ENCODE results near the gene PTX3. TPM values are rescaled to one million over a fixed set of nuclear protein-coding genes. Genes with fewer than 3 reads are reported as not detected.

The PTX3 gene
- total RNA-seq, 5 donors from 2014 or later (not counting 1 experiment from before 2014, with no cell fraction given) = 0.18 to 0.25 (median 0.20) TPM; not detected in 2

DNA sequence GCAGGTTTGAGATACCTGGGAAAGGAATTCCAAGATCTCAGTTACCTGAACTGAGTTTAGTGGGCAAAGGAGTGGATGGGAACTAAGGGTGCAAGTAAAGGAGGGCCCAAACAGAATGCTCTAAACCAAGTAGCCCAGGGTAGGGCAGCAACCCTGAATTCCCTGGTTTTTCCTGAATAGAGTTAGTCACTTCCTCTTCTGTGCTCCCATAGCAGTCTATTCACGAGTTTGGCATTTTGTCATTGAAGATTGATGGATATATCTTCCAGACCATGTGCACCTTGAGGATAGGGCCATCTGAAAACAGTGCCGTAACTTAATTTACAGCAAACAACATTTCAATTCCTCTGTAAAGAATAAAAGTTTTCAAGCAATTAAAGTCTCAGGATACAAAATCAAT, 18.5 kb upstream of the PTX3 start:
- no CpG with 5 or more reads among the region's 2 CpGs for WGBS (ENCODE audit: insufficient coverage)
- Histone ChIP-seq H3K36me3 (ENCODE audit: control insufficient read depth in 2 of 2, extremely low read depth in 1 of 2, insufficient read depth in 1 of 2, low read length in 1 of 2) (no peaks in the 10 kb centered on the region), H3K4me3 (ENCODE audit: control insufficient read depth in 1 of 2, extremely low read depth in 1 of 2, low read length in 1 of 2) (no peak overlapping the region), H3K27me3 (replicated peaks in 1 of 2; ENCODE audit: control insufficient read depth in 2 of 2, extremely low read depth in 1 of 2, insufficient read depth in 2 of 2, low read length in 1 of 2) (no peaks in the 10 kb centered on the region), H3K9me3 (no peaks in the 10 kb centered on the region), H3K27ac (ENCODE audit: low read length) (no peak overlapping the region), H3K4me1 (ENCODE audit: control insufficient read depth in 1 of 2, extremely low read depth in 1 of 2, insufficient read depth in 2 of 2, low read length in 2 of 2) (no peaks in the 10 kb centered on the region)
- H3K27me3 Mint-ChIP-seq = peaks cover 0 to 2% of the 10 kb centered on the region in 2 donors
- no peak overlapping the region for H3K27ac Mint-ChIP-seq
- DNase-seq (no peak), ATAC-seq (replicated peaks in 1 of 4) (no peak)
- ChIA-PET CTCF (no interaction called here), POLR2A (no interaction called here)
- no peak overlapping the region for H3K4me3 Mint-ChIP-seq
- H3K4me1 Mint-ChIP-seq = no peaks in the 10 kb centered on the region
- H3K36me3 Mint-ChIP-seq = no peaks in the 10 kb centered on the region
- peaks cover 0 to 6% (median 0%) of the 10 kb centered on the region in 3 donors for H3K9me3 Mint-ChIP-seq

DNA sequence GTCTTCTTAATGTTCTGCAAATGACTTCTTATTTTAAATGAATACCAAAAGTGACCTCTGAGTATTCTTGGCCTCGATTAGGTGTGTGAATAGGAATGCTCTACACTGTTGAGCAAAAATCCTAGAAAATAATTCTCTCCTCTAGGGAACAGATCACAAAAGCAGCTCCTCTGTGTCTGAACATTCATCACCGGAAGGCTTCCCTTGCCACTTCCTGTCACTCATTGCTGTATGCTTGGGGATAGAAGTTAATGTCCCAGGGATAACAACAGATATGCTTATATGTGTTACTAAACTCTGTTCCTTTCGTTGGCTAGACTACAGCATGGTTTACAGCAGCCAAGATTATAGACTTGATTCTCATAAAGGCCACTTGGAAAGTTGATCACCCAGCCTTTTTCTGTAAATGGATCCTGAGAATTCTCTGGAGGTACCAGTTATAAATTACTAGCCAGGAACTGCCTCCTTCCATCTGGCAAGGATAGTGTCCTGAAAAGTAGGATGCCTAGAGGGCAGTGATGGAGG, 16.0 kb upstream of the PTX3 start:
- WGBS (ENCODE audit: insufficient coverage) = 57% methylated on average over 1 of the region's 3 CpGs

DNA sequence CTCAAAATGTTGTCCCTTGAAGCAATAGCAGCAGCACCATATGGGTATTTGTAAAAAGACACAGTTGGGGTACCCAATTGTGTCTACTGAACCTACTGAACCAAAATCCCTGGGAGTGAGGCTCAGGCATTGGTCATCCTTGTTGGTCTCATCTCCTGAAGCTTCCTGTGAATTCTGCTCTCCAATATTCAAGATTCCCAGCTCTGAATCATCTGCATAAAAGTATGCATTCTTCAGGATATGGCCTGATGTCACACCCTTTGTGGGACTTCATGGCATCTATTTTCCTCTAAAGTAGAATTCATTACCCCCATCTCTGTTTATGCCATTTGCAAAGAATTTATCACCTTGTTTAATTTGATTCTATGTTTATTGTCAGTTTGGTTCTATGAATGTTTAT, 13.3 kb upstream of the PTX3 start:
- no peaks in the 10 kb centered on the region for H3K27me3 ChIP-seq (replicated peaks in 1 of 2; ENCODE audit: control insufficient read depth in 2 of 2, extremely low read depth in 1 of 2, insufficient read depth in 2 of 2, low read length in 1 of 2)
- no peaks in the 10 kb centered on the region for H3K27me3 Mint-ChIP-seq
- H3K4me1 Mint-ChIP-seq = no peaks in the 10 kb centered on the region
- no peaks in the 10 kb centered on the region for H3K9me3 ChIP-seq
- H3K9me3 Mint-ChIP-seq = peaks cover 7 to 10% (median 10%) of the 10 kb centered on the region in 3 donors
- ATAC-seq (replicated peaks in 1 of 4) = no peak
- H3K36me3 Mint-ChIP-seq = no peaks in the 10 kb centered on the region
- ChIA-PET POLR2A (no interaction called here), CTCF (no interaction called here)
- H3K27ac ChIP-seq (ENCODE audit: low read length) = no peak overlapping the region
- no peak for DNase-seq
- H3K4me3 Mint-ChIP-seq = no peak overlapping the region
- no peaks in the 10 kb centered on the region for H3K36me3 ChIP-seq (ENCODE audit: control insufficient read depth in 2 of 2, extremely low read depth in 1 of 2, insufficient read depth in 1 of 2, low read length in 1 of 2)
- no peak overlapping the region for H3K4me3 ChIP-seq (ENCODE audit: control insufficient read depth in 1 of 2, extremely low read depth in 1 of 2, low read length in 1 of 2)
- H3K4me1 ChIP-seq (ENCODE audit: control insufficient read depth in 1 of 2, extremely low read depth in 1 of 2, insufficient read depth in 2 of 2, low read length in 2 of 2) = no peaks in the 10 kb centered on the region
- no peak overlapping the region for H3K27ac Mint-ChIP-seq

More for the DNA sequence above, 16.0 kb upstream of the PTX3 start:
- Histone ChIP-seq H3K4me3 (ENCODE audit: control insufficient read depth in 1 of 2, extremely low read depth in 1 of 2, low read length in 1 of 2) (no peak overlapping the region), H3K4me1 (ENCODE audit: control insufficient read depth in 1 of 2, extremely low read depth in 1 of 2, insufficient read depth in 2 of 2, low read length in 2 of 2) (no peaks in the 10 kb centered on the region), H3K27ac (ENCODE audit: low read length) (no peak overlapping the region), H3K36me3 (ENCODE audit: control insufficient read depth in 2 of 2, extremely low read depth in 1 of 2, insufficient read depth in 1 of 2, low read length in 1 of 2) (no peaks in the 10 kb centered on the region), H3K27me3 (replicated peaks in 1 of 2; ENCODE audit: control insufficient read depth in 2 of 2, extremely low read depth in 1 of 2, insufficient read depth in 2 of 2, low read length in 1 of 2) (no peaks in the 10 kb centered on the region), H3K9me3 (no peaks in the 10 kb centered on the region)
- Mint-ChIP-seq H3K27ac (no peak overlapping the region), H3K4me3 (no peak overlapping the region), H3K36me3 (no peaks in the 10 kb centered on the region), H3K4me1 (no peaks in the 10 kb centered on the region), H3K27me3 (no peaks in the 10 kb centered on the region), H3K9me3 (peaks cover 7 to 10% (median 7%) of the 10 kb centered on the region in 3 donors)
- ChIA-PET CTCF (no interaction called here), POLR2A (no interaction called here)
- no peak for DNase-seq
- no peak for ATAC-seq (replicated peaks in 1 of 4)

DNA sequence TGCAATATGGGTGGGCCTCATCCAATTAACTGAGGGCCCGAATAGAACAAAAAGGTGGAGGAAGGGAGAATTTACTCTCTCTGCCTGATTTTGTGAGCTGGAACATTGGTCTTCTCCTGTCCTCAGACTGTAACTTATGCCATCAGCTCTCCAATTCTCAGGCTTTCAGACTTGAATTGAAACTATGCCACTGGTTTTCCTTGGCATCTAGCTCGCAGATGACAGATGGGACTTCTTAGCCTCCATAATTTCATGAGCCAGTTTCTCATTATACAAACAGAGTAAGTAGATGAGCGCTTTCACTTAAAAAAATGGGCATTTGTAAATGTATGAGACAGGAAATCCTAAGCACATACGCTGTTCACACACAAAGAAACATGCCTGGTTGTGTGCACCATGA, 8.7 kb upstream of the PTX3 start:
- CTCF ChIA-PET = no interaction called here
- Mint-ChIP-seq H3K36me3 (no peaks in the 10 kb centered on the region), H3K4me3 (no peak overlapping the region), H3K9me3 (peaks cover 4 to 10% (median 7%) of the 10 kb centered on the region in 3 donors), H3K27ac (no peak overlapping the region), H3K27me3 (peaks cover 0 to 5% of the 10 kb centered on the region in 2 donors), H3K4me1 (no peaks in the 10 kb centered on the region)
- no peak for ATAC-seq (replicated peaks in 1 of 4)
- 83% methylated on average over 1 of the region's 4 CpGs for WGBS (ENCODE audit: insufficient coverage)
- no peaks in the 10 kb centered on the region for H3K9me3 ChIP-seq
- no peaks in the 10 kb centered on the region for H3K36me3 ChIP-seq (ENCODE audit: control insufficient read depth in 2 of 2, extremely low read depth in 1 of 2, insufficient read depth in 1 of 2, low read length in 1 of 2)
- no peaks in the 10 kb centered on the region for H3K27me3 ChIP-seq (replicated peaks in 1 of 2; ENCODE audit: control insufficient read depth in 2 of 2, extremely low read depth in 1 of 2, insufficient read depth in 2 of 2, low read length in 1 of 2)
- POLR2A ChIA-PET = no interaction called here
- H3K27ac ChIP-seq (ENCODE audit: low read length) = no peak overlapping the region
- H3K4me3 ChIP-seq (ENCODE audit: control insufficient read depth in 1 of 2, extremely low read depth in 1 of 2, low read length in 1 of 2) = no peak overlapping the region
- no peaks in the 10 kb centered on the region for H3K4me1 ChIP-seq (ENCODE audit: control insufficient read depth in 1 of 2, extremely low read depth in 1 of 2, insufficient read depth in 2 of 2, low read length in 2 of 2)
- DNase-seq = no peak

DNA sequence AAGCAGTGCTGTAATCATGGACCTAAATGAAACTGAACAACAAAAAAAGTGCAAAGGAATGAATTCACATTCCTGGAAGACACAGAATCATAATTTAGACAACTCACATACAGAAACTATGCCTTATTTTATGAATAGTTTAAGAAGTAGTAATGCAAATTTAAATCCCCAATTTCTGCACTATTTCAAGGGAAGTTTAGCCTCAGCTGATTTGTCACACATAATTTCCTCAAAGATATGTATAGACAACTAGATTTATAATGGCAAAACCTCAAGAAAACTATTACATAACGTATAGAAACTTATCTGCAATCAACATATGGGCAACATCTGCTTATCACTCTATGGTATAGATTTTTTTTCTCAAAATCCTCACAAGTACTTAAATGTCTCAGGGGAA, 7.8 kb upstream of the PTX3 start:
- no peaks in the 10 kb centered on the region for H3K9me3 ChIP-seq
- H3K4me1 Mint-ChIP-seq = no peaks in the 10 kb centered on the region
- ChIA-PET POLR2A (no interaction called here), CTCF (no interaction called here)
- DNase-seq (no peak), ATAC-seq (replicated peaks in 1 of 4) (no peak)
- H3K27me3 ChIP-seq (replicated peaks in 1 of 2; ENCODE audit: control insufficient read depth in 2 of 2, extremely low read depth in 1 of 2, insufficient read depth in 2 of 2, low read length in 1 of 2) = no peaks in the 10 kb centered on the region
- H3K4me1 ChIP-seq (ENCODE audit: control insufficient read depth in 1 of 2, extremely low read depth in 1 of 2, insufficient read depth in 2 of 2, low read length in 2 of 2) = no peaks in the 10 kb centered on the region
- WGBS (ENCODE audit: insufficient coverage) = no CpG with 5 or more reads among the region's 1 CpG
- peaks cover 0 to 10% of the 10 kb centered on the region in 2 donors for H3K27me3 Mint-ChIP-seq
- no peaks in the 10 kb centered on the region for H3K36me3 Mint-ChIP-seq
- no peak overlapping the region for H3K27ac ChIP-seq (ENCODE audit: low read length)
- H3K9me3 Mint-ChIP-seq = peaks cover 4 to 10% (median 7%) of the 10 kb centered on the region in 3 donors
- no peak overlapping the region for H3K4me3 Mint-ChIP-seq
- H3K36me3 ChIP-seq (ENCODE audit: control insufficient read depth in 2 of 2, extremely low read depth in 1 of 2, insufficient read depth in 1 of 2, low read length in 1 of 2) = no peaks in the 10 kb centered on the region
- H3K4me3 ChIP-seq (ENCODE audit: control insufficient read depth in 1 of 2, extremely low read depth in 1 of 2, low read length in 1 of 2) = no peak overlapping the region
- no peak overlapping the region for H3K27ac Mint-ChIP-seq

DNA sequence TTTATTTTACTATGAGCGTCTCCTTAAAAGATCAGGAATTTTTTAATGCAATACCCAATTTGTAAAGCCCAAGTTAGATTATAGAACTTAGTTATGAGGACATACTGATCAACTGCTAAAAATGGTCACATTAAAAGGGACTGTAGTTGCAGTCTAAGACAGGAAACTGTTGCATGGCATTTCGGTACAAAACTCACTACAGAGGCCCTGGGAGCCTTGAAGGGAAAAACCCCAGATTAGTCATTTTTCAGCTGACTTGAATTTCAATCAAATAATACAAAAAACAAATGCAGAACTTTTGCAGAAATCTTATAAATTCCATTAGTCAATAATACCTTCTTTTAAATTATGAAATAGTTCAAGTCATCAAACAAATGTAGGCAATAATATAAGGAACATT, 6.9 kb upstream of the PTX3 start:
- H3K27me3 Mint-ChIP-seq = peaks cover 5 to 10% of the 10 kb centered on the region in 2 donors
- POLR2A ChIA-PET = no interaction called here
- no peaks in the 10 kb centered on the region for H3K4me1 Mint-ChIP-seq
- DNase-seq (no peak), ATAC-seq (replicated peaks in 1 of 4) (no peak)
- Histone ChIP-seq H3K9me3 (no peaks in the 10 kb centered on the region), H3K27ac (ENCODE audit: low read length) (no peak overlapping the region), H3K4me3 (ENCODE audit: control insufficient read depth in 1 of 2, extremely low read depth in 1 of 2, low read length in 1 of 2) (no peak overlapping the region), H3K36me3 (ENCODE audit: control insufficient read depth in 2 of 2, extremely low read depth in 1 of 2, insufficient read depth in 1 of 2, low read length in 1 of 2) (no peaks in the 10 kb centered on the region), H3K27me3 (replicated peaks in 1 of 2; ENCODE audit: control insufficient read depth in 2 of 2, extremely low read depth in 1 of 2, insufficient read depth in 2 of 2, low read length in 1 of 2) (no peaks in the 10 kb centered on the region), H3K4me1 (ENCODE audit: control insufficient read depth in 1 of 2, extremely low read depth in 1 of 2, insufficient read depth in 2 of 2, low read length in 2 of 2) (no peaks in the 10 kb centered on the region)
- no CpG with 5 or more reads among the region's 2 CpGs for WGBS (ENCODE audit: insufficient coverage)
- H3K27ac Mint-ChIP-seq = no peak overlapping the region
- H3K4me3 Mint-ChIP-seq = no peak overlapping the region
- CTCF ChIA-PET = no interaction called here
- H3K36me3 Mint-ChIP-seq = no peaks in the 10 kb centered on the region
- peaks cover 0 to 3% (median under 1%) of the 10 kb centered on the region in 3 donors for H3K9me3 Mint-ChIP-seq

DNA sequence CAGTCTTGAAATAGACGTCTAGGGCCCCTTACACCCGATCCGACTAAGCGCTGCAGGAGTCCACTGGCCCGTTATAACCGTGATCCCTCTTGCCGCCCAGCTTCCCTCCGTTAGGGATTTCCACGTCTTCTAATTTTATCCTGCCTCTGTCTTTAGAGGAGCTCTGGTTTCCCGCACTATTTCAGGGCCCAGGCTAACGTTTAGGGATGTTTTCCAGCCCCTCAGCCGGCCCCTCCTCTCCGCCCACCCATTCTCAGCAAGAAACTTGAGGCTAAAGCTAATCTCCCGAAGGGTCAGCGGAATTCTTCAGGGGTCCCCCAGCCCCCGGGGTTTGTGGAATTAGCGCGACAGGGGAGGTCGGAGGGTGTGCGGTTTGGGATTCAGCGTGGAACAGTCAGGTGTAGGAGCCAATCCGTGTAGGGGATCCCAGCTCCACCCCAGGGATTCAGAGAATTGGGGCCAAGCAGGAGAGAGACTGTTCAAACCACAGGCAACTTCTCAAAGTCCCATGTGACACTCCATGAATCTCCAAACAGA, 1.6 kb downstream of the PTX3 start:
- ChIA-PET CTCF (no interaction called here), POLR2A (no interaction called here)
- no peaks in the 10 kb centered on the region for H3K36me3 ChIP-seq (ENCODE audit: control insufficient read depth in 2 of 2, extremely low read depth in 1 of 2, insufficient read depth in 1 of 2, low read length in 1 of 2)
- no peaks in the 10 kb centered on the region for H3K36me3 Mint-ChIP-seq
- DNase-seq (no peak), ATAC-seq (replicated peaks in 1 of 4) (no peak)
- no peak overlapping the region for H3K27ac ChIP-seq (ENCODE audit: low read length)
- 2% methylated on average over 9 of the region's 22 CpGs for WGBS (ENCODE audit: insufficient coverage)
- no peak overlapping the region for H3K27ac Mint-ChIP-seq
- H3K4me3 ChIP-seq (ENCODE audit: control insufficient read depth in 1 of 2, extremely low read depth in 1 of 2, low read length in 1 of 2) = peak overlapping the region in 1 of 2 donors; percentile 39
- no peaks in the 10 kb centered on the region for H3K9me3 ChIP-seq
- H3K4me1 ChIP-seq (ENCODE audit: control insufficient read depth in 1 of 2, extremely low read depth in 1 of 2, insufficient read depth in 2 of 2, low read length in 2 of 2) = peaks cover 5 to 6% of the 10 kb centered on the region in 2 experiments
- H3K4me1 Mint-ChIP-seq = peaks cover 3 to 10% (median 5%) of the 10 kb centered on the region in 3 donors
- peaks cover 2 to 16% of the 10 kb centered on the region in 2 experiments for H3K27me3 ChIP-seq (replicated peaks in 1 of 2; ENCODE audit: control insufficient read depth in 2 of 2, extremely low read depth in 1 of 2, insufficient read depth in 2 of 2, low read length in 1 of 2)
- H3K9me3 Mint-ChIP-seq = no peaks in the 10 kb centered on the region
- no peak overlapping the region for H3K4me3 Mint-ChIP-seq
- H3K27me3 Mint-ChIP-seq = peaks cover 26 to 41% of the 10 kb centered on the region in 2 donors

Data from T-cell (primary cell).